Measurements from ENCODE around the gene DHCR24.

DNA sequence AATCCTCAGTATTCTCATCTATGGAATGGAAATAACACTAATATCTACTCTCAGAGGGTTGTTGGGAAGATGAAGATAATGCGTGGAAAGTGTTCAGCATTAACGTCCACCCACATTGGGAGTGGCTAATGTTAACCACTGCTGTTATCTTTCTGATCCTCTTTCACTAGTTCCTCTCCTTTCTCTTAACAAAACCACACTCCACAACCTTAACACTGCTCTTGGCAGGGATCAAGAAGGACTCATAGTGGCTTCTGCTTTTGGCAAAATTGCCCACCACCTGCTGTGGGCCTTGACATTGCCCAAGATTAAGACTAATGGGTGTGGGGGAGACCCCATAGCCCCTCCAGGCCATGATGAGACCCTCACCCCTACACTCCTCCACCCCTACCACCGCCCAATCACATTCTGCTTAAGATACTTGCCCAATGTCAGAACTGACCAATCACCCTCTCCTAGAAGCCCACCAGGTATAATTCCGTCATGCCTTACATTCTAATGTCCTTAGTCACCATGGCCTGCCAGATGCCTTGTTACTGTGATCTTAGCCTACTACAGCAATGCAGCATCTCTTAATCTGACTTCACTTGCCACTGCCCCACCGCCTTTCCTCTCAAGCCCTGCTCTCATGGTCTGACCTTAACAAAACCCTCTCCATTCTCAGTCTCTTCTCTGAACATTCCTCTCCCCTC is 27.1 kb downstream of the DHCR24 start:
- TF ChIP-seq POLR2A (IDR thresholded peaks at IDR 0.05) (no peak), POLR2AphosphoS5 (IDR thresholded peaks at IDR 0.05; ENCODE audit: insufficient read depth in 1 of 2, low read depth in 1 of 2) (no peak)
- TF ChIP-seq, protein P1, sequence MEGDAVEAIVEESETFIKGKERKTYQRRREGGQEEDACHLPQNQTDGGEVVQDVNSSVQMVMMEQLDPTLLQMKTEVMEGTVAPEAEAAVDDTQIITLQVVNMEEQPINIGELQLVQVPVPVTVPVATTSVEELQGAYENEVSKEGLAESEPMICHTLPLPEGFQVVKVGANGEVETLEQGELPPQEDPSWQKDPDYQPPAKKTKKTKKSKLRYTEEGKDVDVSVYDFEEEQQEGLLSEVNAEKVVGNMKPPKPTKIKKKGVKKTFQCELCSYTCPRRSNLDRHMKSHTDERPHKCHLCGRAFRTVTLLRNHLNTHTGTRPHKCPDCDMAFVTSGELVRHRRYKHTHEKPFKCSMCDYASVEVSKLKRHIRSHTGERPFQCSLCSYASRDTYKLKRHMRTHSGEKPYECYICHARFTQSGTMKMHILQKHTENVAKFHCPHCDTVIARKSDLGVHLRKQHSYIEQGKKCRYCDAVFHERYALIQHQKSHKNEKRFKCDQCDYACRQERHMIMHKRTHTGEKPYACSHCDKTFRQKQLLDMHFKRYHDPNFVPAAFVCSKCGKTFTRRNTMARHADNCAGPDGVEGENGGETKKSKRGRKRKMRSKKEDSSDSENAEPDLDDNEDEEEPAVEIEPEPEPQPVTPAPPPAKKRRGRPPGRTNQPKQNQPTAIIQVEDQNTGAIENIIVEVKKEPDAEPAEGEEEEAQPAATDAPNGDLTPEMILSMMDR (IDR thresholded peaks at IDR 0.05), result no peak

Data from vagina (tissue), 2 donors.